ENCODE measurements around the gene ADD1.

DNA sequence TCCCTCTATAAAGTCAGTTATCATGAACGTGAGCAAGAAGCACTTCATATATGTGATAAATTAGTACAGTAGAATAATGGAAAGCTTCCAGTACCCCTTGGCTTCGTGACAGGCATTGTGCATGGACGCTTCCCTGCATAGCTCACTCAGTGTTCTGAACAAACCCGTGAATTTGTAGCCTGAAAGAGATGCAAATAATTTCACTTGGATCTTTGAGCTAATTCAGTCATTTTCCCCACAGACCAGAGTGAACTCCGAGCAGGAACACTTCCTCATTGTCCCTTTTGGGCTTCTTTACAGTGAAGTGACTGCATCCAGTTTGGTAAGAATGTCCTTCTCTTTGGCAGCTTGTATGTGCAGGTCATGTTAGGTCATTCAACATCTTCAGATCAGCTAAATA is 50.1 kb downstream of the ADD1 start:
- TF ChIP-seq, protein P1, sequence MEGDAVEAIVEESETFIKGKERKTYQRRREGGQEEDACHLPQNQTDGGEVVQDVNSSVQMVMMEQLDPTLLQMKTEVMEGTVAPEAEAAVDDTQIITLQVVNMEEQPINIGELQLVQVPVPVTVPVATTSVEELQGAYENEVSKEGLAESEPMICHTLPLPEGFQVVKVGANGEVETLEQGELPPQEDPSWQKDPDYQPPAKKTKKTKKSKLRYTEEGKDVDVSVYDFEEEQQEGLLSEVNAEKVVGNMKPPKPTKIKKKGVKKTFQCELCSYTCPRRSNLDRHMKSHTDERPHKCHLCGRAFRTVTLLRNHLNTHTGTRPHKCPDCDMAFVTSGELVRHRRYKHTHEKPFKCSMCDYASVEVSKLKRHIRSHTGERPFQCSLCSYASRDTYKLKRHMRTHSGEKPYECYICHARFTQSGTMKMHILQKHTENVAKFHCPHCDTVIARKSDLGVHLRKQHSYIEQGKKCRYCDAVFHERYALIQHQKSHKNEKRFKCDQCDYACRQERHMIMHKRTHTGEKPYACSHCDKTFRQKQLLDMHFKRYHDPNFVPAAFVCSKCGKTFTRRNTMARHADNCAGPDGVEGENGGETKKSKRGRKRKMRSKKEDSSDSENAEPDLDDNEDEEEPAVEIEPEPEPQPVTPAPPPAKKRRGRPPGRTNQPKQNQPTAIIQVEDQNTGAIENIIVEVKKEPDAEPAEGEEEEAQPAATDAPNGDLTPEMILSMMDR (conservative IDR thresholded peaks at IDR 0.05 in 1 of 2, IDR thresholded peaks at IDR 0.05 in 1 of 2; ENCODE audit: low read depth in 1 of 2, low read length in 2 of 2), result no peak
- no peak for TF ChIP-seq EZH2 (IDR thresholded peaks at IDR 0.05; ENCODE audit: low read length, missing control alignments)

All from fibroblast of lung (primary cell).